KMS-11 (cell line): ENCODE measurements around the gene PDE8A.

Experiments used
- H2AFZ ChIP-seq: fragments of 200-600 bp; sonication (generic); 2 replicates; pipeline ENCODE4 v1.6.1; 2016; ENCODE audit warnings: antibody characterized with exemption, mixed run types, low read depth
- H3K27ac ChIP-seq: fragments of 200-600 bp; sonication (generic); 2 replicates; pipeline ENCODE4 v1.6.1; 2016; ENCODE audit warnings: mild to moderate bottlenecking, mixed run types
- H3K27me3 ChIP-seq: fragments of 200-600 bp; sonication (generic); 2 replicates; pipeline ENCODE4 v1.6.1; 2017; ENCODE audit warnings: mild to moderate bottlenecking, low read depth, mixed run types, moderate library complexity; ENCODE audit not compliant: insufficient read depth
- H3K36me3 ChIP-seq: fragments of 200-600 bp; sonication (generic); 2 replicates; pipeline ENCODE4 v1.6.1; 2017; ENCODE audit warnings: mild to moderate bottlenecking, mixed run types; ENCODE audit not compliant: insufficient read depth
- H3K4me1 ChIP-seq: fragments of 200-600 bp; sonication (generic); 2 replicates; pipeline ENCODE4 v1.6.1; 2016; ENCODE audit warnings: mild to moderate bottlenecking, low read depth, mixed run types; ENCODE audit not compliant: poor library complexity, severe bottlenecking
- H3K4me2 ChIP-seq: fragments of 200-600 bp; sonication (generic); 2 replicates; pipeline ENCODE4 v1.7.0; 2016; ENCODE audit warnings: mild to moderate bottlenecking, mixed run types
- H3K4me3 ChIP-seq: fragments of 200-600 bp; sonication (generic); IDR thresholded peaks from 2 replicates; pipeline ENCODE4 v1.6.1; 2017; ENCODE audit warnings: low read depth, low read length, mixed read lengths; ENCODE audit not compliant: insufficient read depth
- H3K79me2 ChIP-seq: fragments of 200-600 bp; sonication (generic); 2 replicates; pipeline ENCODE4 v1.6.1; 2016; ENCODE audit warnings: low read depth, mixed run types; ENCODE audit not compliant: insufficient read depth
- H3K9ac ChIP-seq: fragments of 200-600 bp; sonication (generic); 2 replicates; pipeline ENCODE4 v1.6.1; 2016; ENCODE audit warnings: mild to moderate bottlenecking, mixed run types
- H4K20me1 ChIP-seq: fragments of 200-600 bp; sonication (generic); 2 replicates; pipeline ENCODE4 v1.6.1; 2016; ENCODE audit warnings: mild to moderate bottlenecking, mixed run types; ENCODE audit not compliant: insufficient read depth
- CTCF ChIP-seq: fragments of 200-600 bp; sonication (generic); conservative IDR thresholded peaks from 2 replicates; pipeline ENCODE4 v1.6.1; 2017; ENCODE audit warnings: low read depth, mild to moderate bottlenecking, antibody characterized with exemption, low read length, moderate library complexity, mixed read lengths

The PDE8A gene

GRCh38 chr15:85157344-85157743, 175.7 kb downstream of the PDE8A start:
- no peaks in the 10 kb centered on the region for H3K79me2 ChIP-seq
- H3K4me2 ChIP-seq: no peak overlapping the region
- H4K20me1 ChIP-seq: no peaks in the 10 kb centered on the region
- no peaks in the 10 kb centered on the region for H3K36me3 ChIP-seq
- H2AFZ ChIP-seq: no peak overlapping the region
- no peak for TF ChIP-seq CTCF
- no peak overlapping the region for H3K9ac ChIP-seq
- H3K27ac ChIP-seq: no peak overlapping the region
- H3K4me1 ChIP-seq: no peaks in the 10 kb centered on the region
- no peaks in the 10 kb centered on the region for H3K27me3 ChIP-seq
- no peak overlapping the region for H3K4me3 ChIP-seq

- Histone ChIP-seq H2AFZ (no peak overlapping the region), H3K27ac (no peak overlapping the region), H4K20me1 (no peaks in the 10 kb centered on the region), H3K4me3 (no peak overlapping the region), H3K27me3 (no peaks in the 10 kb centered on the region), H3K79me2 (no peaks in the 10 kb centered on the region), H3K4me1 (no peaks in the 10 kb centered on the region), H3K4me2 (no peak overlapping the region), H3K9ac (no peak overlapping the region), H3K36me3 (no peaks in the 10 kb centered on the region)
- no peak for TF ChIP-seq CTCF
Measured at GRCh38 chr15:85162237-85162636, 180.6 kb downstream of the PDE8A start.

GRCh38 chr15:85164841-85165466, 183.3 kb downstream of the PDE8A start:
- H3K27ac ChIP-seq: no peak overlapping the region

GRCh38 chr15:85167568-85167967, 185.9 kb downstream of the PDE8A start:
- no peak overlapping the region for H3K27ac ChIP-seq
- H3K4me3 ChIP-seq: no peak overlapping the region
- no peak overlapping the region for H2AFZ ChIP-seq
- no peaks in the 10 kb centered on the region for H3K79me2 ChIP-seq
- H3K36me3 ChIP-seq: no peaks in the 10 kb centered on the region
- no peak overlapping the region for H3K4me2 ChIP-seq
- H3K4me1 ChIP-seq: no peaks in the 10 kb centered on the region
- TF ChIP-seq CTCF: no peak
- no peaks in the 10 kb centered on the region for H4K20me1 ChIP-seq
- no peak overlapping the region for H3K9ac ChIP-seq
- H3K27me3 ChIP-seq: no peaks in the 10 kb centered on the region

More at GRCh38 chr15:85164841-85165466, 183.3 kb downstream of the PDE8A start:
- Histone ChIP-seq H3K79me2 (no peaks in the 10 kb centered on the region), H3K4me3 (no peak overlapping the region), H3K9ac (no peak overlapping the region), H2AFZ (no peak overlapping the region), H3K4me2 (no peak overlapping the region), H4K20me1 (no peaks in the 10 kb centered on the region), H3K4me1 (no peaks in the 10 kb centered on the region), H3K27me3 (no peaks in the 10 kb centered on the region), H3K36me3 (no peaks in the 10 kb centered on the region)
- TF ChIP-seq CTCF: no peak
